HepG2 (cell line): ENCODE data around the gene MMP28. TPM values are rescaled to one million over a fixed set of nuclear protein-coding genes. Genes with fewer than 3 reads are reported as not detected.

Experiments used
- EEA1 ChIP-seq: sonication (generic); formaldehyde crosslinking; IDR thresholded peaks from 2 replicates; pipeline ENCODE4 v1.5.1; 2020; ENCODE audit warnings: mild to moderate bottlenecking, missing genetic modification reagents, borderline replicate concordance
- GATA4 ChIP-seq: sonication (generic); IDR thresholded peaks from 2 replicates; pipeline ENCODE4 v1.6.1; 2016; ENCODE audit warnings: antibody characterized with exemption, low read depth, borderline replicate concordance
- HNRNPH1 ChIP-seq: fragments of 200-400 bp; formaldehyde crosslinking; optimal IDR thresholded peaks from 2 replicates; pipeline ENCODE3; 2017; ENCODE audit warnings: mild to moderate bottlenecking, low read depth, low read length
- HOXA3 ChIP-seq: sonication (generic); formaldehyde crosslinking; IDR thresholded peaks from 2 replicates; pipeline ENCODE4 v1.5.0; 2020; ENCODE audit warnings: missing genetic modification reagents
- IKZF5 ChIP-seq: IDR thresholded peaks from 2 replicates; pipeline ENCODE4 v1.6.1; 2018; ENCODE audit warnings: missing genetic modification reagents, mild to moderate bottlenecking, missing compliant biosample characterization
- MEIS2 ChIP-seq: sonication (generic); formaldehyde crosslinking; IDR thresholded peaks from 2 replicates; pipeline ENCODE4 v1.9.0; 2021; ENCODE audit warnings: mild to moderate bottlenecking, missing genetic modification reagents
- PAXIP1 ChIP-seq: sonication (generic); formaldehyde crosslinking; conservative IDR thresholded peaks from 2 replicates; pipeline ENCODE4 v1.4.0; 2020; ENCODE audit warnings: mild to moderate bottlenecking, missing genetic modification reagents, moderate library complexity
- ZBTB7B ChIP-seq: sonication (generic); formaldehyde crosslinking; IDR thresholded peaks from 2 replicates; pipeline ENCODE4 v1.4.0; 2020; ENCODE audit warnings: missing genetic modification reagents
- ZFX ChIP-seq: sonication (generic); formaldehyde crosslinking; IDR thresholded peaks from 2 replicates; pipeline ENCODE4 v1.4.0; 2020; ENCODE audit warnings: mild to moderate bottlenecking, low read depth, missing genetic modification reagents, moderate library complexity
- ZHX2 ChIP-seq, 2 experiments: sonication (generic) in 1 of 2; formaldehyde crosslinking in 1 of 2; IDR thresholded peaks; 2 replicates each; pipeline versions ENCODE4 v1.6.1 to v1.9.0; 2014 to 2022; ENCODE audit warnings: antibody characterized with exemption in 1 of 2, borderline replicate concordance in 1 of 2, inconsistent platforms in 1 of 2, low read depth in 1 of 2, missing genetic modification reagents in 1 of 2
- ZNF276 ChIP-seq: sonication (generic); formaldehyde crosslinking; IDR thresholded peaks from 2 replicates; pipeline ENCODE4 v1.4.0; 2020; ENCODE audit warnings: mild to moderate bottlenecking, low read depth, missing genetic modification reagents
- ZNF337 ChIP-seq: sonication (generic); formaldehyde crosslinking; IDR thresholded peaks from 2 replicates; pipeline ENCODE4 v1.5.1; 2020; ENCODE audit warnings: missing genetic modification reagents, low read depth, mild to moderate bottlenecking, borderline replicate concordance
- ZNF709 ChIP-seq: sonication (generic); formaldehyde crosslinking; IDR thresholded peaks from 2 replicates; pipeline ENCODE4 v1.5.0; 2020; ENCODE audit warnings: mild to moderate bottlenecking, missing genetic modification reagents
- ZNF724P ChIP-seq: sonication (generic); formaldehyde crosslinking; IDR thresholded peaks from 2 replicates; pipeline ENCODE4 v1.8.0; 2022; ENCODE audit warnings: missing genetic modification reagents, borderline replicate concordance
- polyA plus RNA-seq, 8 experiments: library from polyadenylated mRNA; depleted of rRNA in 3 of 8; stranded (reverse) in 7 of 8; unstranded in 1 of 8; fragments of >200 nt; fragmentation: Illumina TruSeq in 4 of 8; extraction: Trizol in 4 of 8; gene quantifications; 2 replicates each; pipeline versions ENCODE4 v1.2.1 to v1.2.3, GENCODE V29; 2011 to 2016; ENCODE audit warnings: low read depth in 4 of 8, missing spikeins in 1 of 8, mixed read lengths in 1 of 8; ENCODE audit not compliant: insufficient read depth in 1 of 8
- total RNA-seq, 5 experiments: library from RNA; depleted of rRNA; stranded (reverse); fragments of >200 nt; fragmentation: Illumina TruSeq; extraction: Trizol; gene quantifications; 2 replicates each; pipeline ENCODE4 v1.2.3, GENCODE V29; 2016; ENCODE audit warnings: low read depth in 1 of 5

The MMP28 gene
- total and polyA plus RNA-seq, 2 of the 13 experiments (the other 11 are each of a cell fraction or from before 2014, with no cell fraction given), result not detected

GRCh38 chr17:35808962-35809854, 13.8 kb upstream of the MMP28 start, which contains the start of gene TAF15 (continued):
- no peak for TF ChIP-seq ZNF276 (CRISPR knock-in tag)
- peak; percentile 85; the same call in 1 of the 2 replicates for TF ChIP-seq GATA4
- TF ChIP-seq MEIS2 (CRISPR knock-in tag), result peak; percentile 15; the same call in 1 of the 2 replicates
- peak; percentile 34; the same call in 1 of the 2 replicates for TF ChIP-seq IKZF5 (CRISPR knock-in tag)
- peak; percentile 51 for TF ChIP-seq PAXIP1 (CRISPR knock-in tag)
- peak; percentile 73; the same call in 1 of the 2 replicates for TF ChIP-seq ZNF337 (CRISPR knock-in tag)
- TF ChIP-seq ZNF724P, result peak; percentile 28; the same call in 1 of the 2 replicates
- TF ChIP-seq ZFX (CRISPR knock-in tag), result peak; percentile 99
- peak; percentile 49; the same call in 1 of the 2 replicates for TF ChIP-seq ZBTB7B (CRISPR knock-in tag)
- 0 out of 2 replicates have a peak, but pooled peaks have one; percentile 65 for TF ChIP-seq EEA1
- TF ChIP-seq HNRNPH1, result no peak
- peak; percentile 66; the same call in 1 of the 2 replicates for TF ChIP-seq HOXA3 (CRISPR knock-in tag)
- peak; percentile 60; the same call in 1 of the 2 replicates for TF ChIP-seq ZHX2 (IDR thresholded peaks at IDR 0.05; ENCODE audit: low read depth)
- TF ChIP-seq ZHX2 (CRISPR knock-in tag; IDR thresholded peaks at IDR 0.05; ENCODE audit: borderline replicate concordance), result no peak
- TF ChIP-seq ZNF709 (CRISPR knock-in tag), result peak; percentile 85; the same call in 1 of the 2 replicates
